GM12891 (cell line): ENCODE data around the gene KLK13.

Experiments
- PAX5 ChIP-seq: IDR thresholded peaks from 2 replicates; pipeline ENCODE4 v1.6.1; 2011; ENCODE audit warnings: low read length, moderate library complexity, mild to moderate bottlenecking; ENCODE audit not compliant: insufficient read depth, severe bottlenecking
- POLR2A ChIP-seq: IDR thresholded peaks from 2 replicates; pipeline ENCODE4 v1.6.1; 2011; ENCODE audit warnings: low read depth, low read length, control low read depth
- POU2F2 ChIP-seq: IDR thresholded peaks from 2 replicates; pipeline ENCODE4 v1.6.1; 2011; ENCODE audit warnings: low read depth, mild to moderate bottlenecking, control low read depth, low read length, moderate library complexity

- no peak for TF ChIP-seq PAX5
- TF ChIP-seq POU2F2, result no peak
- no peak for TF ChIP-seq POLR2A
Measured at GRCh38 chr19:51007488-51007887, 57.4 kb downstream of the KLK13 start.
